Lung (tissue), 12 donors: ENCODE results near the gene EFHD2. TPM values are rescaled to one million over a fixed set of nuclear protein-coding genes. Genes with fewer than 3 reads are reported as not detected.

Source experiments
- ATAC-seq: fragments of 200-7000 bp; cut with Tn5 transposase; one replicate; pipeline ENCODE4 v1.9.1; 2020; ENCODE audit warnings: moderate number of reproducible peaks; ENCODE audit not compliant: insufficient read depth, low FRiP score
- DNase-seq, 3 donors: peaks; one replicate each; pipeline ENCODE4 v3.0.0-alpha.2; 2013 to 2017
- H3K27ac ChIP-seq, 2 donors: one replicate each; pipeline ENCODE4 v1.5.1; 2013; ENCODE audit warnings: mild to moderate bottlenecking in 2 of 2, moderate library complexity in 2 of 2, control low read depth in 1 of 2, inconsistent platforms in 1 of 2, low read depth in 1 of 2, low read length in 1 of 2
- H3K27me3 ChIP-seq, 3 donors: one replicate each; pipeline ENCODE4 v1.5.1; 2013; ENCODE audit warnings: low read length in 2 of 3; ENCODE audit not compliant: control insufficient read depth in 3 of 3, insufficient read depth in 3 of 3
- H3K36me3 ChIP-seq, 4 donors: one replicate each; pipeline ENCODE4 v1.5.1; 2013; ENCODE audit warnings: low read length in 4 of 4, mild to moderate bottlenecking in 1 of 4, moderate library complexity in 1 of 4; ENCODE audit not compliant: control insufficient read depth in 4 of 4, insufficient read depth in 4 of 4
- H3K4me1 ChIP-seq, 5 donors: one replicate each; pipeline ENCODE4 v1.5.1; 2013; ENCODE audit warnings: low read length in 5 of 5, mild to moderate bottlenecking in 2 of 5, moderate library complexity in 1 of 5; ENCODE audit not compliant: control insufficient read depth in 5 of 5, insufficient read depth in 5 of 5
- H3K4me3 ChIP-seq: one replicate; pipeline ENCODE4 v1.5.1; 2013; ENCODE audit warnings: mild to moderate bottlenecking, control low read depth, moderate library complexity
- H3K9ac ChIP-seq, 2 donors: one replicate each; pipeline ENCODE4 v1.5.1; 2013; ENCODE audit warnings: low read length in 2 of 2, control low read depth in 1 of 2; ENCODE audit not compliant: insufficient read depth in 1 of 2
- H3K9me3 ChIP-seq, 4 donors: one replicate each; pipeline ENCODE4 v1.5.1; 2013; ENCODE audit warnings: low read length in 3 of 4, mild to moderate bottlenecking in 1 of 4, moderate library complexity in 1 of 4; ENCODE audit not compliant: control insufficient read depth in 4 of 4, insufficient read depth in 3 of 4
- WGBS, 2 donors: extraction: QIAGEN DNeasy Blood & Tissue Kit; methylation state at CpG; one replicate each; pipeline ENCODE4 v1.1.7; 2013; 5-methylcytosine and 5-hydroxymethylcytosine counted together
- polyA plus RNA-seq, 2 donors: library from polyadenylated mRNA; stranded (reverse); fragments of 200-250 nt; gene quantifications; one replicate each; pipeline ENCODE4 v1.2.1, GENCODE V29; 2013
- total RNA-seq, 2 donors: library from RNA; depleted of rRNA in 1 of 2; stranded (reverse); fragments of >200 nt in 1 of 2; gene quantifications; one replicate each; pipeline ENCODE4 v1.2.1, GENCODE V29; 2014 to 2021
- TF ChIP-seq, protein P1 (sequence below): IDR thresholded peaks from 2 replicates; pipeline ENCODE4 v1.5.1; 2012; ENCODE audit warnings: mild to moderate bottlenecking; ENCODE audit errors: control extremely low read depth, extremely low read depth
- donor health status: control.
- donor health status: control.
- donor health status: Bipolar disorder and iron deficiency.
- donor health status: healthy.
- donor health status: DM: yes; HTN: yes; CAD: no.

EFHD2 gene
- total and polyA plus RNA-seq, 4 donors, result 28.2 to 175 (median 90.1) TPM

DNA sequence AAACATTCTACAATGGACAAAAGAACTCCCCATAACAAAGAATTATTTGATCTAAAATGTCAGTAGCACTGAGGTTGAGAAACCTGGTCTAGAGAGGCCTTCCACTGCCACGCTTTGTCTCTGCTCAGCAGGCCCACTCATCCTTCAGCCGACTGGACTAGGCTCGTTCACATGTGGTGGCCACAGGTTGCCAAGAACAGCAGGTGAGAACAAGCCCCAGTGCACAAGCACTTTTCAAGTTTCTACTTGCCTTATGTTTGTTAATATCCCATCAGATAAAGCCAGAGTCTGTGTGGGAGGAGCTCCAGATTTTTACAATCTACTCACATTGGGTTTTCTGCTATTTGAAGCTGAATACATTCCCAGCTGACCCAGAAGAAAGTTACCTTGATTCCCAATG is 9.1 kb upstream of the EFHD2 start:
- H3K9ac ChIP-seq, result no peak overlapping the region
- no peak for DNase-seq
- 89 to 95% methylated on average over 3 of the region's 3 CpGs for whole genome bisulfite sequencing, 2 donors
- H3K27me3 ChIP-seq, result no peaks in the 10 kb centered on the region
- H3K4me1 ChIP-seq, result no peaks in the 10 kb centered on the region
- H3K9me3 ChIP-seq, result peaks cover 0 to 8% (median 4%) of the 10 kb centered on the region in 4 donors
- TF ChIP-seq, protein P1, sequence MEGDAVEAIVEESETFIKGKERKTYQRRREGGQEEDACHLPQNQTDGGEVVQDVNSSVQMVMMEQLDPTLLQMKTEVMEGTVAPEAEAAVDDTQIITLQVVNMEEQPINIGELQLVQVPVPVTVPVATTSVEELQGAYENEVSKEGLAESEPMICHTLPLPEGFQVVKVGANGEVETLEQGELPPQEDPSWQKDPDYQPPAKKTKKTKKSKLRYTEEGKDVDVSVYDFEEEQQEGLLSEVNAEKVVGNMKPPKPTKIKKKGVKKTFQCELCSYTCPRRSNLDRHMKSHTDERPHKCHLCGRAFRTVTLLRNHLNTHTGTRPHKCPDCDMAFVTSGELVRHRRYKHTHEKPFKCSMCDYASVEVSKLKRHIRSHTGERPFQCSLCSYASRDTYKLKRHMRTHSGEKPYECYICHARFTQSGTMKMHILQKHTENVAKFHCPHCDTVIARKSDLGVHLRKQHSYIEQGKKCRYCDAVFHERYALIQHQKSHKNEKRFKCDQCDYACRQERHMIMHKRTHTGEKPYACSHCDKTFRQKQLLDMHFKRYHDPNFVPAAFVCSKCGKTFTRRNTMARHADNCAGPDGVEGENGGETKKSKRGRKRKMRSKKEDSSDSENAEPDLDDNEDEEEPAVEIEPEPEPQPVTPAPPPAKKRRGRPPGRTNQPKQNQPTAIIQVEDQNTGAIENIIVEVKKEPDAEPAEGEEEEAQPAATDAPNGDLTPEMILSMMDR, result no peak
- no peaks in the 10 kb centered on the region for H3K36me3 ChIP-seq
- H3K27ac ChIP-seq, result no peak overlapping the region
- no peak overlapping the region for H3K4me3 ChIP-seq
- ATAC-seq, result no peak

DNA sequence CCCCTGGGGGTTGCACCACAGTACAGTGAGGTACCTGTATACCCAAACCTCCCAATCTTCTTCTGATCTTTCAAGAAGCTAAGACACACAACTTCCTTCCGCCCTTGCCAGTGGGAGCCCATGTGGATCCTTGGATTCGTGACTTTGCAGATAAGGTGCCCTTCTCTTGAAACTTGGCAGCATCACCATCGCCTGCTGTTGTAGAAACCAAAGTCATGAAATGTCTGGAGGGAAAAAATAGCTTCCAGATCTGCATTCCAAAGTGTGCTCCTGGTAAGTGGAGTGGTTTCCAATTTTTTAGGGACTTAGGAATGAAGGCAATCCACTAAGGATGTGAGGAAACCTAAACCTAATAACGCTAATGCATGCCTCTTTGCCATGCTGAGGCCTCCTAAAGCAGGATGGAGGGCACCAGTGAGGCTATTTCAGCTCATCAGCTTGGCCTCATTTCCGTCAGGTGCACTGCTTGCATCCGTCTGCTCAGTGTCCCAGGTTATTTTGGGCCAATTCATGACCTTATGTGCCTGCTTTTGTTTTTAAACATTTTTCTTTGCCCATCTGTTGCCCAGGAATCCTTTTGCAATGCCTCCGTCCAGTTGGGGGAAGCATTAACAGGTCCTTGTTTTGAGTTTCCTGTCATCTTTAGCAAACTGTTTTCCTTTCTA is 8.2 kb upstream of the EFHD2 start:
- no peaks in the 10 kb centered on the region for H3K27me3 ChIP-seq
- H3K36me3 ChIP-seq, result no peaks in the 10 kb centered on the region
- H3K4me3 ChIP-seq, result no peak overlapping the region
- no peak overlapping the region for H3K27ac ChIP-seq
- H3K4me1 ChIP-seq, result no peaks in the 10 kb centered on the region
- no peak overlapping the region for H3K9ac ChIP-seq
- no peak for ATAC-seq
- DNase-seq, result no peak
- TF ChIP-seq, protein P1, result no peak
- WGBS, 2 donors, result 82 to 87% methylated on average over 7 of the region's 7 CpGs
- H3K9me3 ChIP-seq, result peaks cover 0 to 8% (median 4%) of the 10 kb centered on the region in 4 donors

DNA sequence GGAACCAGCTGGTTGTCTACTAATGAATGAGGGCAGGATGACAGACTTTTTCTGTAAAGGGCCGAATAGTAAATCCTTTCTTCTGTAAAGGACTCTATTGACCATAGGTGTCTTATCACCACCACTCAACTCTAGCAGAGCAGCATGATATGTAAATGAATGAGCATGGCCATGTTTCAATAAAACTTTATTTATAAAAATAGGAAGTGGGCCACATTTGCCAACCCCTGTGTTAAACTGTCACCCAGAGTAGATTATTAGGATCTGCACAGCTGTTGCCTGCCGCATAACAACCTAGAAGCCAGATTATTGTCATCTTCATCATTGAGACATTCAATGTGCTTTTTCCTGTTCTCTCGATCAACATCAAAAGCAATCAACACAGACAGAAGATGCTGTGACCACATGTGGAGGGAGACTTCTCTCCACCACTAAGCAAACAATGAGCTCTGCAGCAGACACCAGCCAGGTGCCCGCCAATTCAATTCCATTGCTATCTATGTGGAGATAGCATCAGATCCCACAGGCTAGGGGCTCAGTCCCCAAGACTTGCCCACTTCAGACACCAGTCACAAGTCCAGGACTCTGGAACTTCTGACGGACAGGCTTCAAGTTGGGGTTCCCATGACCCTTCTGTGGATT is 6.8 kb upstream of the EFHD2 start:
- Histone ChIP-seq H3K9me3 (peaks cover 0 to 8% (median 4%) of the 10 kb centered on the region in 4 donors), H3K27ac (no peak overlapping the region), H3K4me3 (no peak overlapping the region), H3K9ac (no peak overlapping the region), H3K36me3 (no peaks in the 10 kb centered on the region), H3K4me1 (peaks cover 0 to 7% (median 0%) of the 10 kb centered on the region in 5 donors), H3K27me3 (peaks cover 0 to 2% (median 0%) of the 10 kb centered on the region in 3 donors)
- ATAC-seq (no peak), DNase-seq (no peak)
- WGBS, 2 donors, result 91 to 93% methylated on average over 5 of the region's 5 CpGs
- TF ChIP-seq, protein P1, result no peak
